Astrocyte (in vitro differentiated cells and primary cell): Measurements from ENCODE around the gene DUSP28.

Experiments
- CTCF ChIP-seq: IDR thresholded peaks from 2 replicates; pipeline ENCODE4 v1.5.1; 2011; ENCODE audit warnings: low read depth, mild to moderate bottlenecking, inconsistent platforms, low read length, moderate library complexity; ENCODE audit not compliant: insufficient read depth
- EZH2 ChIP-seq: IDR thresholded peaks from 2 replicates; pipeline ENCODE4 v1.6.1; 2012; ENCODE audit warnings: mild to moderate bottlenecking, low read length, inconsistent platforms; ENCODE audit not compliant: insufficient read depth

GRCh38 chr2:240586198-240586918 lies 26.2 kb downstream of the DUSP28 start, which contains the start of gene CAPN10:
- TF ChIP-seq CTCF = no peak
- TF ChIP-seq EZH2 = no peak
